HG02885 (cell line): ENCODE measurements around the gene RNF217.
"Not testable (repeated sequence)": the region's sequence is repeated elsewhere in the genome, so short reads cannot be mapped to it uniquely, and the experiment has no call there.

Experiments used
- ATAC-seq: cut with Tn5 transposase; IDR thresholded peaks from one replicate; pipeline ENCODE4 v1.9.1; 2021; ENCODE audit warnings: mild to moderate bottlenecking; ENCODE audit not compliant: unreplicated experiment, poor library complexity

RNF217 gene

GRCh38 chr6:125046107-125046925, 84.1 kb downstream of the RNF217 start:
- no peak for ATAC-seq

- ATAC-seq, result no peak
These were observed 86.0 kb downstream of the RNF217 start for GRCh38 chr6:125048274-125048673.

GRCh38 chr6:125050663-125051318, 88.6 kb downstream of the RNF217 start:
- no peak for ATAC-seq

- no peak for ATAC-seq
These were observed 91.6 kb downstream of the RNF217 start for GRCh38 chr6:125053809-125054208.

GRCh38 chr6:125054331-125054730, 92.1 kb downstream of the RNF217 start:
- no peak for ATAC-seq

- ATAC-seq, result no peak
These were observed 95.4 kb downstream of the RNF217 start for GRCh38 chr6:125057392-125058246.

- ATAC-seq, result no peak
These were observed 96.3 kb downstream of the RNF217 start for GRCh38 chr6:125058546-125058945.

GRCh38 chr6:125063307-125063706, 101.1 kb downstream of the RNF217 start:
- no peak for ATAC-seq

GRCh38 chr6:125066140-125066539, 103.9 kb downstream of the RNF217 start:
- ATAC-seq, result no peak

- ATAC-seq, result no peak
These were observed 104.7 kb downstream of the RNF217 start for GRCh38 chr6:125066964-125067363.

GRCh38 chr6:125067552-125067951, 105.3 kb downstream of the RNF217 start:
- no peak for ATAC-seq

GRCh38 chr6:125073071-125073470, 110.8 kb downstream of the RNF217 start:
- ATAC-seq, result no peak

- no peak for ATAC-seq
These were observed 111.9 kb downstream of the RNF217 start for GRCh38 chr6:125074120-125074519.

GRCh38 chr6:125075073-125075472, 112.8 kb downstream of the RNF217 start:
- not testable (repeated sequence) for ATAC-seq

- no peak for ATAC-seq
These were observed 113.7 kb downstream of the RNF217 start for GRCh38 chr6:125075741-125076481.

- no peak for ATAC-seq
These were observed 114.2 kb downstream of the RNF217 start for GRCh38 chr6:125076482-125076742.

- no peak for ATAC-seq
These were observed 115.2 kb downstream of the RNF217 start for GRCh38 chr6:125077453-125077852.

- no peak for ATAC-seq
These were observed 116.5 kb downstream of the RNF217 start for GRCh38 chr6:125078602-125079321.

GRCh38 chr6:125082908-125083683, 120.9 kb downstream of the RNF217 start:
- ATAC-seq, result no peak
